Loucy (cell line): Measurements from ENCODE around the gene ARHGAP4.

Experiments
- CTCF ChIP-seq: fragments of 200-600 bp; sonication (generic); conservative IDR thresholded peaks from 2 replicates; pipeline ENCODE4 v1.5.1; 2014; ENCODE audit warnings: mild to moderate bottlenecking, antibody characterized with exemption, low read length
- EZH2phosphoT487 ChIP-seq: fragments of 200-600 bp; IDR thresholded peaks from 2 replicates; pipeline ENCODE4 v1.6.1; 2018; ENCODE audit warnings: antibody characterized with exemption, mild to moderate bottlenecking, moderate library complexity, borderline replicate concordance

GRCh38 chrX:153961292-153961691 is 35.2 kb upstream of the ARHGAP4 start:
- TF ChIP-seq CTCF: no peak
- TF ChIP-seq EZH2phosphoT487: no peak
